ENCODE data around the gene AMH.

AMH gene

DNA sequence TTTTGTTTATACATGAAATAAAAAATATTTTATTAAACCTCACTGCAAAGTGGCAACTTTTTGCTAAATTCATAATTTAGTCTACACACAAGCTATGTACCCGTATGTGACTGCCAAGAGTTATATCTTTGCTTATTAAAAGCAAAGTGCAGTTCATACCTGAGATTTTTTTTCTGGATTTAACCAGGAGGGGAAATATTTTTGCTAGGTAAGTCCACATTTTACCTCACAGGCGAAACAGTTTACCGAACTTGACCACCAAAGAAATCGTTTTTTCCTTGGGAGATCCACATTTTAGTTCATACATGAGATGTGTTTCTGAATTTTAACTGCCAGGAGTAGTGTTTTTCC, 19.3 kb downstream of the AMH start:
- H3K27ac ChIP-seq (ENCODE audit: low read depth, low read length): no peak overlapping the region

DNA sequence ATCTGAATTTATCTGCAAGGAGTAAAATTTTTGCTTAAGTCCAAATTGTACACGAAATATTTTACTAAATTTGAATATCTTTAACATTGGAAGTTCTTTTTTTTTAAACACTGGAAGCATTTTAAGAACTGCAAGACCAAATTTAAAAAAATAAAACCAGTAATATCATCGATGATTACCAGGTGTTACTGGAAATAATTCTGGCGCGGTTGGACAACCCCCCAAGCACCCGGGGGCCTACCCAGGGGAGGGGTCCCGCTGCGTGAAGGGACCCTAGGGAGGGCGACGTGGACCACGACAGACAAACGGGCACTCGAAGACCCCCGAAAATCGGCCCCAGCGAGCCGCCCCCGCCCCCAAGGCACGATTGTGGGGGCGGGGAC, 19.7 kb downstream of the AMH start:
- Histone ChIP-seq H3K4me3 (ENCODE audit: low read length) (peak overlapping the region; percentile 100), H3K9ac (ENCODE audit: low read depth, low read length) (peak overlapping the region; percentile 75), H3K9me3 (ENCODE audit: insufficient read depth, low read depth, low read length) (no peaks in the 10 kb centered on the region), H3K36me3 (ENCODE audit: insufficient read depth, low read length) (peaks cover 19% of the 10 kb centered on the region), H3K4me1 (ENCODE audit: insufficient read depth, low read length) (peaks cover 19% of the 10 kb centered on the region; the same call in 1 of the 2 replicates), H3K27me3 (ENCODE audit: insufficient read depth, low read length) (no peaks in the 10 kb centered on the region), H3K27ac (ENCODE audit: low read depth, low read length) (peak overlapping the region; percentile 60)
- 4% methylated on average over 18 of the region's 19 CpGs for WGBS

More for the DNA sequence above, 19.3 kb downstream of the AMH start:
- Histone ChIP-seq H3K4me3 (ENCODE audit: low read length) (peak overlapping the region; percentile 100), H3K27me3 (ENCODE audit: insufficient read depth, low read length) (no peaks in the 10 kb centered on the region), H3K36me3 (ENCODE audit: insufficient read depth, low read length) (peaks cover 19% of the 10 kb centered on the region), H3K9ac (ENCODE audit: low read depth, low read length) (0 out of 2 replicates have a peak overlapping the region, but pooled peaks have one; percentile 75), H3K4me1 (ENCODE audit: insufficient read depth, low read length) (peaks cover 17% of the 10 kb centered on the region; the same call in 1 of the 2 replicates), H3K9me3 (ENCODE audit: insufficient read depth, low read depth, low read length) (no peaks in the 10 kb centered on the region)
- 94% methylated on average over 4 of the region's 4 CpGs for WGBS

DNA sequence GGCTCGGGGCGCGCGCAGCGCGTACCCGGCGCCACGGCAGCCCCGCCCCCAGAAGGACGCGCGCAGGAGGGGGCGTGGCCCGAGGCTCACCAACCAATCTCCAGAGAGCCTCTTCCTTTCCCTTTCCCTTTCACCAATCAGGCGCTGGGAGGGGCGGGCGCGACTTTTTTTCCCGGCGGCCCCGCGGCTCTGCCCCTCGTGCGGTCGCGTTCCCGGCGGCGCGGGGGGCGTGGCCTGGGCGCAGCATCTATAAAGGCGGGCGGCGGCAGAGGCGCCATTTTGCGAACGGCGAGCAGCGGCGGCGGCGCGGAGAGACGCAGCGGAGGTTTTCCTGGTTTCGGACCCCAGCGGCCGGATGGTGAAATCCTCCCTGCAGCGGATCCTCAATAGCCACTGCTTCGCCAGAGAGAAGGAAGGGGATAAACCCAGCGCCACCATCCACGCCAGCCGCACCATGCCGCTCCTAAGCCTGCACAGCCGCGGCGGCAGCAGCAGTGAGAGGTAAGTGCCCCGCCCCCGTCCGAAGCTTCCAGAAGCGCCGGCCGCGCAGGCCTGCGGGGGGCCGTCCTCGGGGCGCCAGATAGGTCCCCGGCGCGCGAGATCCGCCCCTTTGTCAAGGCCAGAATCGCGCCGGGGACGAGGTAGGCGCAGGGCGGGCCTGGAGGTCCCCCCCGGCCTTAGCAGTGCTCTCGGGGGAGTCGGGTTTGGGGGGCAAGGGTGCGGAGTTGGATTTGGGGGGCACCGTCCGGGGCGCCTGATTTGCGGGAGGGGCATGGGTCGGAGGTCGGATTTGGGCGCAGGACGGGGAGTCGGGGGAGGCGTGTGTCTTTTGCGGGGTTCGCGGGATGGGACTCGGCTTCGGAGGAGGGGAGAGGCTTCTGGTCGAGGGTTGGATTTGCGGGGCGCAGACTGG, 20.4 kb downstream of the AMH start:
- Histone ChIP-seq H3K9ac (ENCODE audit: low read depth, low read length) (peak overlapping the region; percentile 98), H3K27me3 (ENCODE audit: insufficient read depth, low read length) (no peaks in the 10 kb centered on the region), H3K4me1 (ENCODE audit: insufficient read depth, low read length) (peaks cover 19% of the 10 kb centered on the region; the same call in 1 of the 2 replicates), H3K9me3 (ENCODE audit: insufficient read depth, low read depth, low read length) (no peaks in the 10 kb centered on the region), H3K36me3 (ENCODE audit: insufficient read depth, low read length) (peaks cover 19% of the 10 kb centered on the region), H3K27ac (ENCODE audit: low read depth, low read length) (peak overlapping the region; percentile 91), H3K4me3 (ENCODE audit: low read length) (peak overlapping the region; percentile 100)
- under 1% methylated on average over 103 of the region's 103 CpGs for WGBS

DNA sequence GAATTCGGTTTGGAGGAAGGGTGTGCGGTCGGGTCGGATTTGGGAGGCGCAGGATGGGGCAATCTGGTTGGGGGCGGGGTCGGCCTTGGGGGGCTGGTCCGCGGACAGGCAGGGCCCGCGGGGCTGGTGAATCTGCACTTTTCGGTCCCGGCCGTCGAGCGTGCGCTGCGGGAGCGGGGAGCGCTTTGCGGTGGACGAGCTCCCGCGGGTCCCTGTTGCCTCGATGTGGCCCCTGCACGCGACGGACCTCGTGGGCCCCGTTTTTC, 21.0 kb downstream of the AMH start:
- Histone ChIP-seq H3K27ac (ENCODE audit: low read depth, low read length) (peak overlapping the region; percentile 91), H3K4me3 (ENCODE audit: low read length) (peak overlapping the region; percentile 100), H3K4me1 (ENCODE audit: insufficient read depth, low read length) (peaks cover 19% of the 10 kb centered on the region; the same call in 1 of the 2 replicates), H3K9me3 (ENCODE audit: insufficient read depth, low read depth, low read length) (no peaks in the 10 kb centered on the region), H3K9ac (ENCODE audit: low read depth, low read length) (peak overlapping the region; percentile 98), H3K36me3 (ENCODE audit: insufficient read depth, low read length) (peaks cover 19% of the 10 kb centered on the region), H3K27me3 (ENCODE audit: insufficient read depth, low read length) (no peaks in the 10 kb centered on the region)
- under 1% methylated on average over 30 of the region's 30 CpGs for WGBS

DNA sequence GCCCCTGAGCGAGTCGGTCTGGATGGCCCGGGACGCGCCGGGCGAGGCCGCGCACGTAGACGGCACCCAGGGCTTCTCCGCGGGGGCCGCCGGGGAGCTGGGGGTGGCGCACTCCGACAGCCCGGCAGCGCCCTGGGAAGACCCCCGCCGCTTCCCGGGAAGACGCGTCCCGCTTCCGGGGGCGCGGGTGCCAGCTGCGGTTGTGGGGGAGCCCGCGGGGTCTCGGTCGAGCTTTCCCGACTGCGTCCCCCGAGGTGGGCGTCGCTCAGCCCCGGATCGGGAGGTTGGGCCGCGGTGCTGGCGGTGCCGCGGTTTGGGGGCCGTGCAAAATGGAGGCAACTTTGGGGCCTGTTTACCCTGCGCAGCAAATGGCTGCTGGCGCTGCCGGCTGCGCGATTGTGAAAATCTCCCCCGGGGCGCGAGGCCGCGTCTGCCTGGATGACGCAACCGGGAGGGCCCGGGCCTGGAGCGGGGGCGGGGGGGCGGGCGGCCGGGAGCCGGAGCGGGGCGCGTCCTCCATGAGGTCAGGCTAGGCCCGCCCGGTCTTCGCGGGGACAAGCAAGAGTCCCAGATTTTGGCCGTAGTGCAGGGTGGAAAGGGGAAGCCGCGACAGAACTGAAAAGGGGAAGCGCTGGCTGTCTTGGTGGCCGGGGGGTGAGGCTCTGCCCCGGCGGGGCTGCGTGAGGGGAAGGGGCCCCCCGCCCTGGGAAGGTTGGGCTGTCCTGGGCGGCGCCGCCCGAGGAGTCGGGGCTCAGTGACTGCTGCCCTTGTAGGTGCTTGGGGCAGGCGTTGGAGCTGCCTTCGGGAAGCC, 21.5 kb downstream of the AMH start:
- Histone ChIP-seq H3K36me3 (ENCODE audit: insufficient read depth, low read length) (peaks cover 19% of the 10 kb centered on the region), H3K9ac (ENCODE audit: low read depth, low read length) (peak overlapping the region; percentile 98), H3K27me3 (ENCODE audit: insufficient read depth, low read length) (no peaks in the 10 kb centered on the region), H3K27ac (ENCODE audit: low read depth, low read length) (peak overlapping the region; percentile 91), H3K4me1 (ENCODE audit: insufficient read depth, low read length) (peaks cover 19% of the 10 kb centered on the region; the same call in 1 of the 2 replicates), H3K9me3 (ENCODE audit: insufficient read depth, low read depth, low read length) (no peaks in the 10 kb centered on the region), H3K4me3 (ENCODE audit: low read length) (peak overlapping the region; percentile 100)
- under 1% methylated on average over 88 of the region's 88 CpGs for WGBS

DNA sequence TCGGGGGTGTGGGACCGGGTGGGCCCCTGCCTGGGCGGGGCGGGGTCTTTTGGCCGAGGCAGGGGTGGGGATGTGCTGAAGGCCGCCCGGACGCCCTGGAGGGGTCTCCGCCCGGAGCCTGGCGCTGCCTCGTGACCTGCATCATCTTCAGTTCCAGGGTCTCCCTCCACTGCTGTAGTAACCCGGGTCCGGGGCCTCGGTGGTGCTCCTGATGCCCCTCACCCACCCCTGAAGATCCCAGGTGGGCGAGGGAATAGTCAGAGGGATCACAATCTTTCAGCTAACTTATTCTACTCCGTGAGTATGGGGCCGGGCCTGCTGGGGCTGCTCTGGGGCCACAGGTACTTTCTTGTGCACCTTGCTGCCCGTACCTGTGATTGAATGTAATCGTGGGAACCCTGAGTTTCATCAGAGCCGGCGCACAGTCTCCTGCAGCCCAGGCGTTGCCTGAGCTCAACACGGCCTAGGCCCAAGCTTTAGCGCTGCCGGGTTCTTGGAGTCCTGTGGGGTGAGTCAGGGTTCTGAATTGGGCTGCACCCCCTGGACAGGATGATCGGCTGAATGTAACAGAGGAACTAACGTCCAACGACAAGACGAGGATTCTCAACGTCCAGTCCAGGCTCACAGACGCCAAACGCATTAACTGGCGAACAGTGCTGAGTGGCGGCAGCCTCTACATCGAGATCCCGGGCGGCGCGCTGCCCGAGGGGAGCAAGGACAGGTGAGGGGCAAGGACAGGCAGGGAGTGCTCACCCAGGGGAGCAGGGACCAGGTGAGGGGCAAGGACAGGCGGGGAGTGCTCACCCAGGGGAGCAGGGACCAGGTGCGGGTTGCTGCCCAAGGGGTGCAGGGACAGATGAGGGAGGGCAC, 22.3 kb downstream of the AMH start:
- 46% methylated on average over 43 of the region's 43 CpGs for WGBS
- H3K27ac ChIP-seq (ENCODE audit: low read depth, low read length): peak overlapping the region; percentile 85; the same call in 1 of the 2 replicates
- H3K36me3 ChIP-seq (ENCODE audit: insufficient read depth, low read length): peaks cover 19% of the 10 kb centered on the region

DNA sequence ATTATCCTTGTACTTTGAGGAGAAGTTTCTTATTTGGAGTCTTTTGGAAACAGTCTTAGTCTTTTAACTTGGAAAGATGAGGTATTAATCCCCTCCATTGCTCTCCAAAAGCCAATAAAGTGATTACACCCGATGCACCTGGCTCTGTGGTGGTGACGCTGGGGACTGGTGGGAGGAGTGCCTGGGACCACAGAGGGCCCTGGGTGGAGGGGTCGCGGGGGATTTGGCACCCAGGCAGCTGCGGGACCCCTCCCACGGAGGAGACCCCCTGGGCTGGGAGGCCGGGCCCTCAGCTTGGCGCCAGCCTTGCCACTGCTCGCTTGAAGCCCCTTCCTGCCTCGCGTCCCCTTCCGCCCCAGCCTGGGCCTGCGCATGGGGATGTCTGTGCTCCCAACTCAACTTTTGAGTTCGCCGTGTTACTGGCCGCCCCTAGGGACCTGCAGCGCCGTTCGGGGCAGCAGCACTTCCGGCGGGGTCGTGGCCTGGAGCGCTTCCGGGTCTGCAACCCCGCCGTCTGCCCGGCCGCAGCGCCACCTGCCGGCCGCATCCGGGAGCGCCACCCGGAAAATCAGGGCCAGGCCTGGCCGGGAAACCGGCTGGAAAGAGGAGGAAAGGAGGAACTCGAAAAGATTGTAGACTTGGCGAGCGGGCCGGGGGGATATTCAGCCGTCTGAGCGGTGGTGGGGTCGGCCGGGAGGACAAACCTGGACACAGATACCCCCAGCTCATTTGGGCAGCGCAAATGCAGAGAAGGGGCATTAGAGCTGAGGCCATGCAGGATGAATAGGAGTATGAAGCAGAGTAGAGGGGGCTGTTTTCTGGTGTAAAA, 24.4 kb downstream of the AMH start:
- no peaks in the 10 kb centered on the region for H3K9me3 ChIP-seq (ENCODE audit: insufficient read depth, low read depth, low read length)
- H3K9ac ChIP-seq (ENCODE audit: low read depth, low read length): peak overlapping the region; percentile 46; the same call in 1 of the 2 replicates
- 13% methylated on average over 45 of the region's 45 CpGs for WGBS
- H3K36me3 ChIP-seq (ENCODE audit: insufficient read depth, low read length): peaks cover 19% of the 10 kb centered on the region
- no peaks in the 10 kb centered on the region for H3K27me3 ChIP-seq (ENCODE audit: insufficient read depth, low read length)
- H3K4me3 ChIP-seq (ENCODE audit: low read length): peak overlapping the region; percentile 22
- H3K27ac ChIP-seq (ENCODE audit: low read depth, low read length): peak overlapping the region; percentile 92; the same call in 1 of the 2 replicates
- peaks cover 18% of the 10 kb centered on the region; the same call in 1 of the 2 replicates for H3K4me1 ChIP-seq (ENCODE audit: insufficient read depth, low read length)

More for the DNA sequence above, 22.3 kb downstream of the AMH start:
- H3K4me3 ChIP-seq (ENCODE audit: low read length): peak overlapping the region; percentile 100
- peak overlapping the region; percentile 98 for H3K9ac ChIP-seq (ENCODE audit: low read depth, low read length)
- H3K27me3 ChIP-seq (ENCODE audit: insufficient read depth, low read length): no peaks in the 10 kb centered on the region
- peaks cover 19% of the 10 kb centered on the region; the same call in 1 of the 2 replicates for H3K4me1 ChIP-seq (ENCODE audit: insufficient read depth, low read length)
- H3K9me3 ChIP-seq (ENCODE audit: insufficient read depth, low read depth, low read length): no peaks in the 10 kb centered on the region

DNA sequence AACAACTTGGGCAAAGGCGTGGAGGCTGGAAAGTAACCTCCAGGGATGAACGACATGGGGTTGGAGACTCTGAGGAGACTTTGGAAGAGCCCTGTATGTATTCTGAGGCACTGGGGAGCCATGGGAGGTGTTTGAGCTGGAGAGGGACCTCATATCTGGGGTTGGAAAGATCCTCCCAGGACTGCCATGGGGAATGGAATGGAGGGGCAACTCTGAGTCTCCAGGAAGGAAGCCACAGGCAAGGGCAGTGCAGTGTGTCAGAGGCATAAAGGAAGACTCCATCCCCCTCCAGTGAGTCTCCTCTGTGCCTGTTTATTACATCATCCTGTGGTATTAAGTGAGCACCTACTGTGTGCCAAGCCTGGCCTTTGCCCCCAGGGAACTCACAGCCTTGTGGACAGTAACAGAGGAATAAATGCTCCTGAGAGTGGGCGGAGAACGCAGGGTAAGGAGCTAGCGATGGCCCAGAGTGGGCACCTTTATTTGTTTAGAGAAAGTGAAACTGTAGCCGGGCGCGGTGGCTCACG, 25.1 kb downstream of the AMH start:
- Histone ChIP-seq H3K4me1 (ENCODE audit: insufficient read depth, low read length) (peaks cover 16% of the 10 kb centered on the region; the same call in 1 of the 2 replicates), H3K4me3 (ENCODE audit: low read length) (peak overlapping the region; percentile 22; the same call in 1 of the 2 replicates), H3K27ac (ENCODE audit: low read depth, low read length) (peak overlapping the region; percentile 34; the same call in 1 of the 2 replicates), H3K27me3 (ENCODE audit: insufficient read depth, low read length) (no peaks in the 10 kb centered on the region), H3K9ac (ENCODE audit: low read depth, low read length) (no peak overlapping the region), H3K9me3 (ENCODE audit: insufficient read depth, low read depth, low read length) (no peaks in the 10 kb centered on the region), H3K36me3 (ENCODE audit: insufficient read depth, low read length) (peaks cover 19% of the 10 kb centered on the region)
- 91% methylated on average over 9 of the region's 9 CpGs for WGBS

DNA sequence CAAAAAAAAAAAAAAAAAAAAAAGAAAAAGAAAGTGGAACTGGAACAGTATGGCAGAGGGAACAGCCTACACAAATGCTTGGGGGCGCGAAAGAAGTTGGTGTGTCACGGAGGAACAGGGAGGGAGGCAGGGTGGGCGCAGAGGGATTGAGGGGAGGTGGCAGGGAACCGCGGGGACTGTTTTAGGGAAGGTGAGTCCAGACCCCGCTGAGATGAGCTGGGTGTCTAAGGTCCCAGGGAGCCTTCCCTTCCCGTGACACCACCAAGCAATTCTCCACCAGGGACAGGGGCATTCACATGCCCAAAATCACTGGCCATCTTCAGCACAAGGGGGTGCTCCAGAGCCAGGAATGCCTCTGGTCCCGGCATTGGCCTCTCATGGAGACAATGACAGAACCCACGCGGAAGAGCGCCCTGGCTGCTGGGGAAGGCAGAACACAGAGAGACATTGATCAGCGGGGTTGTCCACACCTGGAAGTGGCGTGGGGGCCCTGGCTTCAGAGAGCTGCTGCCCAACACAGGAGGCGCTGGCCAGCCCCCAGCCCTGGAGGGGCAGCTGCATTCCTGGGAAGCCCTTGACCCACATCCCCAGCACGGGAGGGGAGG, 25.9 kb downstream of the AMH start:
- H3K9ac ChIP-seq (ENCODE audit: low read depth, low read length): no peak overlapping the region
- H3K36me3 ChIP-seq (ENCODE audit: insufficient read depth, low read length): peaks cover 19% of the 10 kb centered on the region
- peaks cover 16% of the 10 kb centered on the region; the same call in 1 of the 2 replicates for H3K4me1 ChIP-seq (ENCODE audit: insufficient read depth, low read length)
- no peak overlapping the region for H3K4me3 ChIP-seq (ENCODE audit: low read length)
- no peak overlapping the region; the same call in 1 of the 2 replicates for H3K27ac ChIP-seq (ENCODE audit: low read depth, low read length)
- H3K27me3 ChIP-seq (ENCODE audit: insufficient read depth, low read length): no peaks in the 10 kb centered on the region
- H3K9me3 ChIP-seq (ENCODE audit: insufficient read depth, low read depth, low read length): no peaks in the 10 kb centered on the region
- 71% methylated on average over 16 of the region's 16 CpGs for WGBS
